HCT116 (cell line): ENCODE measurements around the gene JSRP1. TPM values are rescaled to one million over a fixed set of nuclear protein-coding genes. Genes with fewer than 3 reads are reported as not detected.

Experiments
- ATAC-seq: fragments of 200-7000 bp; cut with Tn5 transposase; 2 replicates; pipeline ENCODE4 v1.9.1; 2020; ENCODE audit warnings: mild to moderate bottlenecking, moderate library complexity
- BruUV-seq: library from RNA; stranded (reverse); fragments of 400-500 nt; replicated peaks from 2 replicates; lab custom pipeline; 2021; lab: Mats Ljungman, UMichigan
- CTCF ChIA-PET: fragments of 300-600 bp; sonication (Branson Sonifier 250); formaldehyde crosslinking; loops from one replicate; lab custom pipeline; 2021; ENCODE audit warnings: antibody characterized with exemption; lab: Charles Lee
- POLR2A ChIA-PET: fragments of 300-600, 350-600 bp; sonication (Branson Sonifier 250); formaldehyde crosslinking; loops from one replicate; lab custom pipeline; 2021; ENCODE audit warnings: antibody characterized with exemption; lab: Charles Lee
- RAD21 ChIA-PET, 2 experiments: fragments of 300-600 bp; sonication (Branson Sonifier 250); formaldehyde crosslinking; loops; one replicate each; lab custom pipeline; 2023; ENCODE audit warnings: low total read pairs in 2 of 2; ENCODE audit not compliant: uncharacterized antibody in 2 of 2, unreplicated experiment in 2 of 2, low non-redundant PET in 1 of 2; lab: Charles Lee
- DNase-seq: peaks from one replicate; pipeline ENCODE4 v3.0.0-alpha.2; 2010; ENCODE audit warnings: low read depth, low spot score
- H2AFZ ChIP-seq: fragments of 200-600 bp; shearing (Covaris generic), sonication (generic); 2 replicates; pipeline ENCODE4 v1.6.1; 2017; ENCODE audit warnings: low read depth, mixed run types, mixed read lengths, antibody characterized with exemption, low read length; ENCODE audit not compliant: poor library complexity, severe bottlenecking
- H3K27ac ChIP-seq: 2 replicates; pipeline ENCODE4 v1.5.1; 2012; ENCODE audit warnings: low read depth, low read length
- H3K27me3 ChIP-seq: fragments of 200-600 bp; sonication (generic); 2 replicates; pipeline ENCODE4 v1.6.1; 2016; ENCODE audit warnings: mixed run types, low read length, mixed read lengths; ENCODE audit not compliant: insufficient read depth
- H3K36me3 ChIP-seq, 2 experiments: fragments of 200-500 bp in 1 of 2; fragments of 200-600 bp in 1 of 2; sonication (Bioruptor generic) in 1 of 2; sonication (generic) in 1 of 2; 2 replicates each; pipeline versions ENCODE4 v1.5.1 to v1.6.1; 2014 to 2016; ENCODE audit warnings: low read length in 2 of 2, inconsistent platforms in 1 of 2, mixed read lengths in 1 of 2, mixed run types in 1 of 2; ENCODE audit not compliant: insufficient read depth in 2 of 2, control insufficient read depth in 1 of 2
- H3K4me1 ChIP-seq, 2 experiments: fragments of 200-600 bp in 1 of 2; sonication (generic) in 1 of 2; 2 replicates each; pipeline versions ENCODE4 v1.5.1 to v1.6.1; 2012 to 2017; ENCODE audit warnings: low read length in 2 of 2, inconsistent platforms in 1 of 2, mild to moderate bottlenecking in 1 of 2, mixed read lengths in 1 of 2, mixed run types in 1 of 2, moderate library complexity in 1 of 2; ENCODE audit not compliant: insufficient read depth in 2 of 2, control insufficient read depth in 1 of 2
- H3K4me2 ChIP-seq: fragments of 200-600 bp; sonication (generic); 2 replicates; pipeline ENCODE4 v1.6.1; 2017; ENCODE audit warnings: mixed run types, low read length, mixed read lengths
- H3K4me3 ChIP-seq, 2 experiments: fragments of 200-600 bp in 1 of 2; sonication (generic) in 1 of 2; replicated peaks in 1 of 2; 2 replicates each; pipeline ENCODE4 v1.5.1; 2011 to 2016; ENCODE audit warnings: low read length in 2 of 2, control low read depth in 1 of 2, low read depth in 1 of 2, mild to moderate bottlenecking in 1 of 2, mixed read lengths in 1 of 2, mixed run types in 1 of 2
- H3K79me2 ChIP-seq: fragments of 200-600 bp; sonication (generic); 2 replicates; pipeline ENCODE4 v1.6.1; 2017; ENCODE audit warnings: mild to moderate bottlenecking, mixed run types, low read length, moderate library complexity, mixed read lengths; ENCODE audit not compliant: insufficient read depth
- H3K9ac ChIP-seq: fragments of 200-600 bp; sonication (generic); 2 replicates; pipeline ENCODE4 v1.6.1; 2016; ENCODE audit warnings: low read length, mixed read lengths
- H3K9me2 ChIP-seq: fragments of 200-600 bp; sonication (generic), shearing (Covaris generic); 2 replicates; pipeline ENCODE4 v1.6.1; 2017; ENCODE audit warnings: mixed run types, mild to moderate bottlenecking, moderate library complexity; ENCODE audit not compliant: insufficient read depth
- H3K9me3 ChIP-seq, 2 experiments: fragments of 200-500 bp in 1 of 2; fragments of 200-600 bp in 1 of 2; sonication (Bioruptor generic) in 1 of 2; sonication (generic) in 1 of 2; 2 replicates each; pipeline ENCODE4 v1.6.1; 2014 to 2017; ENCODE audit warnings: low read length in 2 of 2, mixed read lengths in 2 of 2, inconsistent platforms in 1 of 2, low read depth in 1 of 2, mild to moderate bottlenecking in 1 of 2, mixed run types in 1 of 2, moderate library complexity in 1 of 2; ENCODE audit not compliant: control insufficient read depth in 1 of 2, insufficient read depth in 1 of 2
- H4K20me1 ChIP-seq: fragments of 200-600 bp; sonication (generic), shearing (Covaris generic); 2 replicates; pipeline ENCODE4 v1.6.1; 2017; ENCODE audit warnings: mixed run types, mild to moderate bottlenecking, moderate library complexity; ENCODE audit not compliant: insufficient read depth
- ATF3 ChIP-seq: IDR thresholded peaks from 2 replicates; pipeline ENCODE4 v1.6.1; 2012
- CTCF ChIP-seq, 3 experiments: fragments of 200-600 bp in 1 of 3; sonication (generic) in 1 of 3; IDR thresholded peaks in 2 of 3; conservative IDR thresholded peaks in 1 of 3; 2 replicates each; pipeline ENCODE4 v1.5.1; 2012 to 2017; ENCODE audit warnings: low read depth in 2 of 3, low read length in 2 of 3, antibody characterized with exemption in 1 of 3, borderline replicate concordance in 1 of 3, control low read depth in 1 of 3, mild to moderate bottlenecking in 1 of 3, mixed read lengths in 1 of 3, mixed run types in 1 of 3, moderate library complexity in 1 of 3; ENCODE audit not compliant: insufficient read depth in 1 of 3
- JUND ChIP-seq: IDR thresholded peaks from 2 replicates; pipeline ENCODE4 v1.6.1; 2012
- MAX ChIP-seq: IDR thresholded peaks from 2 replicates; pipeline ENCODE4 v1.6.1; 2012
- POLR2AphosphoS5 ChIP-seq: IDR thresholded peaks from 2 replicates; pipeline ENCODE4 v1.6.1; 2011; ENCODE audit warnings: mild to moderate bottlenecking, low read depth, low read length, moderate library complexity
- SIN3A ChIP-seq: IDR thresholded peaks from 2 replicates; pipeline ENCODE4 v1.6.1; 2012; ENCODE audit warnings: low read depth
- SP1 ChIP-seq: IDR thresholded peaks from 2 replicates; pipeline ENCODE4 v1.6.1; 2012; ENCODE audit warnings: low read depth
- SRF ChIP-seq: IDR thresholded peaks from 2 replicates; pipeline ENCODE4 v1.6.1; 2012; ENCODE audit warnings: low read depth
- TCF7L2 ChIP-seq: IDR thresholded peaks from 2 replicates; pipeline ENCODE4 v1.7.0; 2011; ENCODE audit warnings: borderline replicate concordance, inconsistent platforms; ENCODE audit not compliant: insufficient read depth, insufficient read length; ENCODE audit errors: extremely low read depth
- YY1 ChIP-seq: IDR thresholded peaks from 2 replicates; pipeline ENCODE4 v1.6.1; 2011; ENCODE audit warnings: low read length, low read depth, moderate library complexity, mild to moderate bottlenecking; ENCODE audit not compliant: insufficient replicate concordance; ENCODE audit errors: extremely low read depth
- ZBTB33 ChIP-seq: IDR thresholded peaks from 2 replicates; pipeline ENCODE4 v1.6.1; 2011; ENCODE audit warnings: mild to moderate bottlenecking, low read length, moderate library complexity; ENCODE audit not compliant: insufficient replicate concordance; ENCODE audit errors: extremely low read depth
- ZFX ChIP-seq: fragments of 450-650 bp; IDR thresholded peaks from 2 replicates; pipeline ENCODE4 v1.6.1; 2017
- intact Hi-C: fragments of 100-400 bp; cut with micrococcal nuclease; formaldehyde crosslinking; loops from 2 replicates; pipeline ENCODE4 v1.10.0; 2022
- total RNA-seq: library from RNA; stranded (reverse); gene quantifications from one replicate; pipeline ENCODE4 v1.2.1, GENCODE V29; 2021; ENCODE audit not compliant: unreplicated experiment

The JSRP1 gene
- total RNA-seq, 1 experiment from 2014 or later, result 0.30 TPM

- TF ChIP-seq POLR2AphosphoS5 (no peak), JUND (no peak), ATF3 (no peak), YY1 (no peak), TCF7L2 (no peak)
- RAD21 ChIA-PET, result no interaction called here
- no peak for DNase-seq
- H3K27me3 ChIP-seq, result no peaks in the 10 kb centered on the region
- peaks cover 25% of the 10 kb centered on the region; the same call in 1 of the 2 replicates for H4K20me1 ChIP-seq
- H3K9ac ChIP-seq, result no peak overlapping the region
- H3K4me3 ChIP-seq, result no peak overlapping the region
- no peaks in the 10 kb centered on the region for H3K9me2 ChIP-seq
- H3K27ac ChIP-seq, result no peak overlapping the region
- peaks cover 69% of the 10 kb centered on the region for H3K79me2 ChIP-seq
- ATAC-seq, result no peak
- H3K4me2 ChIP-seq, result no peak overlapping the region
- H3K4me1 ChIP-seq, result peaks cover 0 to 17% of the 10 kb centered on the region in 2 experiments; a peak in 2 of 4 replicates
- CTCF ChIA-PET, result no interaction called here
- H3K36me3 ChIP-seq, result peaks cover 44 to 82% of the 10 kb centered on the region in 2 experiments
- intact Hi-C loops, result loop anchor here (2.0 kb wide), 1 partner anchor 14 kb away; no protein-coding TSS in a partner anchor
- BruUV-seq, result no TSS peak
- no peaks in the 10 kb centered on the region for H3K9me3 ChIP-seq
- no peak overlapping the region for H2AFZ ChIP-seq
- POLR2A ChIA-PET, result no interaction called here
Observed at GRCh38 chr19:2244486-2244885, 11.7 kb downstream of the JSRP1 start.

- ChIA-PET CTCF (no interaction called here), RAD21 (no interaction called here), POLR2A (no interaction called here)
- Histone ChIP-seq H2AFZ (no peak overlapping the region), H4K20me1 (peaks cover 29% of the 10 kb centered on the region; the same call in 1 of the 2 replicates), H3K27me3 (no peaks in the 10 kb centered on the region), H3K79me2 (peaks cover 73% of the 10 kb centered on the region), H3K4me2 (no peak overlapping the region), H3K36me3 (peaks cover 46 to 86% of the 10 kb centered on the region in 2 experiments), H3K9me2 (no peaks in the 10 kb centered on the region), H3K9me3 (no peaks in the 10 kb centered on the region), H3K27ac (no peak overlapping the region), H3K4me3 (no peak overlapping the region), H3K4me1 (peaks cover 0 to 21% of the 10 kb centered on the region in 2 experiments; a peak in 3 of 4 replicates), H3K9ac (no peak overlapping the region)
- DNase-seq, result no peak
- ATAC-seq, result no peak
- no TSS peak for BruUV-seq
- intact Hi-C loops, result loop anchor here (2.0 kb wide), 1 partner anchor 15 kb away; no protein-coding TSS in a partner anchor
- TF ChIP-seq MAX (no peak), SIN3A (no peak), SP1 (no peak), ZBTB33 (no peak), SRF (no peak), YY1 (no peak), CTCF (IDR thresholded peaks at IDR 0.05 in 2 of 3, conservative IDR thresholded peaks at IDR 0.05 in 1 of 3; ENCODE audit: borderline replicate concordance in 1 of 3, insufficient read depth in 1 of 3, low read depth in 2 of 3, low read length in 2 of 3) (no peak), ZFX (no peak)
Observed at GRCh38 chr19:2244125-2244411, 12.1 kb downstream of the JSRP1 start.
